Measurements from ENCODE around the gene POU2F3. TPM values are rescaled to one million over a fixed set of nuclear protein-coding genes. Genes with fewer than 3 reads are reported as not detected.

Gene POU2F3
- total and polyA plus RNA-seq, 2 of the 13 experiments (the other 11 are each of a cell fraction or from before 2014, with no cell fraction given), result not detected

DNA sequence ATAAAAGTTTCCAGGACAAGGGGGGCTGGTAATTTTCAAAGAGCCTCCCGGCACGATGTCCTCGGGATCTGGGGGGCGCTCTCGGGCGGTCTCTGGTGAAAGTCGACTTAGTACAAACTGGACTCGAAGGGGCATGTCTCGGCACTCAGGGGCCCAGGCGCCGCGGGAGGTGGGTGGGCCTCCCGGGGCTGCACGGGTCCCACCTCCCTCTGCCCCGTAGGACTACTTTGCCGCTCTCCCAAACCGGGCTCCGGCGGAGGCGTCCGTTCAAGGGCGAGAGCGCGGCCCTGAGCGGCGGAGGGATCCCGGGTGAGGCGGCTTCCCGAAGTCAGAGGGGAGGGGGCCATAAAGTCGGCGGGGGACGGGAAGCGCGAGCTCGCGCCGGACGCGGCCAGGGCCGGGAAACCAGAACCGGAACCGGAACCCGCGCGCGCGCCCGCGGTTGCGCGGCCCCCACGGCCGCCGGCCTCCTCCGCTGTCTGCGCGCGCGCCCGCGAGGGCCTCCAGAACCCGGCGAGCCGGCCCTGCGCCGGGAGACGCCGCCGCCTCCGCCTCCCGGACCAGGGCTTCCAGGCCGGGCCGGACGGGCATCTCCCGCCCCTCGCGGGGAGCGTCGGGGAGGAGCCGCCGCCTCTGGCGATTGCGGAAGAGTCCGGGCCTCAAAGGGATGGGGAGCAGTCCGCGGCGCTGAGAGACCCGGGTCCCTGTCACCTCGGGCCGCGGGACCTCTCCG is 96.1 kb downstream of the POU2F3 start, which contains the start of gene ARHGEF12 (continued):
- TF ChIP-seq CEBPZ (IDR thresholded peaks at IDR 0.05; ENCODE audit: low read length) (no peak), CEBPB (IDR thresholded peaks at IDR 0.05; ENCODE audit: borderline replicate concordance, low read depth, low read length) (peak; percentile 44; the same call in 1 of the 2 replicates), TEAD3 (CRISPR knock-in tag; optimal IDR thresholded peaks at IDR 0.05; ENCODE audit: borderline replicate concordance) (no peak), ZNF407 (CRISPR knock-in tag; IDR thresholded peaks at IDR 0.05; ENCODE audit: not compliant biosample characterization) (no peak), ZNF687 (CRISPR knock-in tag; IDR thresholded peaks at IDR 0.05) (peak; percentile 90), SALL2 (CRISPR knock-in tag; IDR thresholded peaks at IDR 0.05) (no peak)
